OCI-M2 (cell line): ENCODE measurements around the gene EIF4E1B.
"Not testable (repeated sequence)": the region's sequence is repeated elsewhere in the genome, so short reads cannot be mapped to it uniquely, and the experiment has no call there.

ENCODE experiments used
- DNase-seq: peaks from one replicate; lab custom pipeline; 2025; ENCODE audit not compliant: unreplicated experiment; lab: John Stamatoyannopoulos, UW

EIF4E1B gene, protein sequence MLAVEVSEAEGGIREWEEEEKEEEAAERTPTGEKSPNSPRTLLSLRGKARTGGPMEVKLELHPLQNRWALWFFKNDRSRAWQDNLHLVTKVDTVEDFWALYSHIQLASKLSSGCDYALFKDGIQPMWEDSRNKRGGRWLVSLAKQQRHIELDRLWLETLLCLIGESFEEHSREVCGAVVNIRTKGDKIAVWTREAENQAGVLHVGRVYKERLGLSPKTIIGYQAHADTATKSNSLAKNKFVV

DNA sequence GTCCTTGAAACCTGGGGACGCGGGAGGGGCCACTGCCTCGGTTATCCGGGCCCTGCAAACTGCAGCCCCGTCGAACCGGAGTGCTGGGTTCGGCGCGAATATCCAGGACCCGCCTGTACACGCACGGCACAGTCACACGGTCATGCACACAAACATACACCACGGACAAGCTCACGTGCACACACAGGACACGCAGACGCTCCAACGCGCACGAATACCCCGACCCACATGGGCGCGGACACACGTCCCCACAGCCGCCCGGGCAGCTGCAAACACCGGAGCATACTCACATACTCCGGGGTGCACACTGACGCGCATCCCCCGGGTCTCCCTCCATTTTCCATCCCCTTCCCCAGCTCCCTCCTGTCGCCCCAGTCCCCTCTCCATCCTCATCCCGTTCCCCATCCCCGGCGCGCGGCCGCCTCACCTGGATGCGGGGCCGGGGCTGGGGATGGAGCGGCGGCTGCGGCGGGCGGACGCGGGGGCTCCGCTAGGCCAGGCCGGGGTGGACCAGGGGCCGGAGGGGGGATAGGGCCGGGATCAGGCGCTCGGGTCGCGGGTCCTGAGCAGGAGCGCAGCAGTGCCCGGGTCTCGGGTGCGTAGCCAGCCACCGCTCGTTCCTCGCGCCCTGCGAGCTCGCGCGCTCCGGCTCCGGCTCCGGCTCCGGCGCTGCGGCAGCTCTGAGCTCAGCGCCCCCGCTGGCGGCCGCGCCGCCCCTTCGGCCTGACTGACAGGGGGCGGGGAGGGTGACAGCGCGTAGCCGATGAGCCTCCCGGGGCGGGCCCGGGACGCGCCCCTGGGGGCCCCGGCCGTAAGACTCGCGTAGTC lies at the start of gene EIF4E1B, which contains the start of gene SNCB:
Gene EIF4E1B, plus strand, starts transcription at position 823 of the 828 bp plus-strand sequence. CDS start 12,113 bp downstream, outside the sequence.
Gene SNCB, minus strand, starts transcription at position 682 of the 828 bp plus-strand sequence. CDS start 880 bp downstream, outside the sequence.
- no peak for DNase-seq

DNA sequence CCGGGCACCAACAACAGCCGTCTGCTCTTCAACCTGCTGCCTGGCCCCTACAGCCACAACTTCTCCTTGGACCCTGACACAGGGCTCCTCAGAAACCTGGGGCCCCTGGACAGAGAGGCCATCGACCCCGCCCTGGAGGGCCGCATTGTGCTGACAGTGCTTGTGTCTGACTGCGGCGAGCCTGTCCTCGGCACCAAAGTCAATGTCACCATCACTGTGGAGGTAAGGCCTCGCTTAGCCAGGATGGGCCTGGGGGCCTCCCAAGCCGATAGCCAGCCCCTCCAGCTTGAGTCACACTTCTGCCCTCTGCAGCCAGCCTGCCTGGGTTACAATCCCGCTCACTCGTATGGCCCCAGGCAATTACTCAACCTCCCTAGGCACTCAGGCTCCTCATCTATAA lies 49.1 kb upstream of the EIF4E1B start:
- DNase-seq = no peak

DNA sequence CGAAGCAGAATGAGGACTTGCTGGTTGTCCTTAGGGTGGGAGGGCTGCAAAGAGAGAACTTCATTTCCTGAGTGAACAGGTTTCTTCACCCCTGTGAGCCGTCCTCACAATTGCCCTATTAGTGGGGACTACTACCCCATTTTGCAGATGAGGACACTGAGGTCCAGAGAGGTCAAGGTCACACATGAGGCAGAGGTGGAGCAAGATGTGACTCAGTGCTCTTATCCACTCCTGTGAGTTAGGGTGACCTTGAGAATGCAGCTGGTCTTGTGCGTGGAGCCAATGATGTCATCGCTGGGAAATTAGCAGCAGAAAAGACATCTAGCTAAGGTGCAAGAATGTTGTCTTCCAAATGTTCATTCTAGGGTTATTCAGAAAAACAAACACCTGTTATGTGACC lies 47.4 kb upstream of the EIF4E1B start:
- DNase-seq = no peak

DNA sequence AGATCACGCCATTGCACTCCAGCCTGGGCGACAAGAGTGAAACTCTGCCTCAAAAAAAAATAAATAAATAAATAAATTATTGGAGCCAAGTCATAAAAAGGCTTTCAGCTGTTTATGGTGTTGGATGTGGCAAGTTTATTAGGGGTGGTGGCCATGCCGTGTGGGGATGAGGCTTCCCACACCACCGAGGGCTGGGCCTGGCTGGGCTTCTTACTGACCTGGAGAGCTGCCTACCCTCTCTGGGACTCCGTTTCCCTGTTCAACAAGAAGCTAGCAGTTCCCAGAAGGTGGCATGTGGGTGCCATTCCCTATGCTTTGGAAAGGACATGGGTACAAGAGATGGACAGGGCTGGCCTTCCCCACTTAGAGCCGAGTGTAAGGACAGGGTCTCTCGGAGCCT lies 43.1 kb upstream of the EIF4E1B start:
- DNase-seq = no peak

DNA sequence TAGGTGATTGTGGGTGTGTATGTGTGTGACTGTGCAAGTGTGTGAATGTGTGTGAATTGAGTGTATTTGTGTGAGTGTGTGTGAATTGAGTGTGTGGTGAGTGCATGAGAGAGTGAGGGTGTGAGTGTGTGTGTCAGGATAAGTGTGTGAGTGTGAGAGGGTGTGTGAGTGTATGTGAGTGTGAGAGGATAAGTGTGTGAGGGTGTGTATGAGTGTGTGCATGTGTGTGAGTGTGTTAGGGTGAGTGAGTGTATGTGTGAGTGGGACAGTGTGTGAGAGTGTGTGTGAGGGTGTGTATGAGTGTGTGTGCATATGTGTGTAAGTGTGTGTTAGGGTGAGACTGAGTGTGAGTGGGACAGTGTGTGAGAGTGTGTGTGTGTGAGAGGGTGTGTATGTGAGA lies 42.2 kb upstream of the EIF4E1B start:
- no peak for DNase-seq

DNA sequence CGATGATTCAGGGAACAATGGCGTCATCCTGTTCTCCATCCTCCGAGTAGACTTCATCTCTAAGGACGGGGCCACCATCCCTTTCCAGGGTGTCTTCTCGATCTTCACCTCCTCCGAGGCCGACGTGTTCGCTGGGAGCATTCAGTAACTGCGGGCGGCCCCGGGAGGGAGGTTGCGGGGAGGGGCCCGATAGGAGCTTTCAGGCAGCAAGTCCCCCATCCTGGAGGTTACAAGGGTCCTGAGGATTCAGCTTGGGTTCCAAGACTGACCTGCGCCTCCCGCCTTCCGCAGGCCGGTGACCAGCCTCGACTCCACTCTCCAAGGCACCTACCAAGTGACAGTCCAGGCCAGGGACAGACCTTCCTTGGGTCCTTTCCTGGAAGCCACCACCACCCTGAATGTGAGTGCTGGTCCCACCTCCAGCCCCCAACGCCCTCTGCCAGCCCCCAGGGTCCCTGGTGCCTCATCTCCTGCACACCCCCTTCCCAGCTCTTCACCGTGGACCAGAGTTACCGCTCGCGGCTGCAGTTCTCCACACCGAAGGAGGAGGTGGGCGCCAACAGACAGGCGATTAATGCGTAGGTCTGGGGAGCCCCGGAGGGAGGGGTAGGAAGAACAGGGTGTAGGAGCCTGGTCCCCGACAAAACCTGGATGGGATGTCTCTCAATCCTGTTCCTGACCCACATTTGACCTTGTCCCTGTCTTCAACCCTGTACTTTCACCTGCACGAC lies 41.3 kb upstream of the EIF4E1B start:
- no peak for DNase-seq

DNA sequence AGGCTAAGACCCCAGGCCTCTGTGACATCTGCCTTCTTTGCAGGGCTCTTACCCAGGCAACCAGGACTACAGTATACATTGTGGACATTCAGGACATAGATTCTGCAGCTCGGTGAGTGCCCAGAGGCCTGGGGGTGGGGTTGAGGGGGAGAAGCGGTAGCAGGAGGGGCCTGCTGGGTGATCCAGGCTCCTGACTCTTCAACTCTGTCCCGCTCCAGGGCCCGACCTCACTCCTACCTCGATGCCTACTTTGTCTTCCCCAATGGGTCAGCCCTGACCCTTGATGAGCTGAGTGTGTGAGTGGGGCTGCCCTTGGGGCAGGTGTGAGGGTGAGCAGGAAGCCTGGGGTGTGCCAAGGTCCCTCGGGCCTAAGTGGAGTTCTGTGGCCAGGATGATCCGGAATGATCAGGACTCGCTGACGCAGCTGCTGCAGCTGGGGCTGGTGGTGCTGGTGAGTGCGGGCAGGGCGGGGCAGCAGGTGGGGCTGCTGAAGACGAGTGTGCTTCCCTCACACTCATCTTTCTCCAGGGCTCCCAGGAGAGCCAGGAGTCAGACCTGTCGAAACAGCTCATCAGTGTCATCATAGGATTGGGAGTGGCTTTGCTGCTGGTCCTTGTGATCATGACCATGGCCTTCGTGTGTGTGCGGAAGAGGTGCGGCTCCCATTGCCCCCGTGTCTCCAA lies 40.3 kb upstream of the EIF4E1B start:
- no peak for DNase-seq

DNA sequence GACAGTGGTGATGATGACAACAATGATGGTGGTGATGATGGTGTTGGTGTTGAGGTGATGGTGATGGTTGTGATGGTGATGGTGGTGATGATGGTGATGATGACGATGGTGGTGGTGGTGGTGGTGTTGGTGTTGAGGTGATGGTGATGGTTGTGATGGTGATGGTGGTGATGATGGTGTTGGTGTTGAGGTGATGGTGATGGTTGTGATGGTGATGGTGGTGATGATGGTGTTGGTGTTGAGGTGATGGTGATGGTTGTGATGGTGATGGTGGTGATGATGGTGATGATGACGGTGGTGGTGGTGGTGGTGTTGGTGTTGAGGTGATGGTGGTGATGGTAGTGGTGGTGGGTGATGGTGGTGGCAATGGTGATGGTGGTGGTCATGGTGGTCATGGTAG lies 38.8 kb upstream of the EIF4E1B start:
- DNase-seq = not testable (repeated sequence)

DNA sequence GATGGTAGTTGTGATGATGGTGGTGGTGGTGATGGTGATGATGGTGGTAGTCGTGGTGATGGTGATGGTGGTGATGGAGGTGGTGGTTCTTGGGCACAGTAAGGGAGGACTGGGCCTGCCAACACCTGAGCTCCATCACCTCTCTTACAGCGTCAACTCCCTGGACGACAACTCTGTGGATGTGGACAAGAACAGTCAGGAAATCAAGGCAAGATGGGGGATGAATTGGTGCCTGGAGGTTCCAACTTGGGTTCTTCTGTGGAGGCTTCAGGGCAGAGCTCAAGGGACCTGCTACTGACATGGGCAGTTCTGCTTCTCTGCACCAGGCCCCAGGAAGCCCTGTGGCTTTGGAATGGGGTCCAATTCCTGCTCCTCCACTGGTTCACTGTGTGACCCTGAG lies 37.9 kb upstream of the EIF4E1B start:
- no peak for DNase-seq

DNA sequence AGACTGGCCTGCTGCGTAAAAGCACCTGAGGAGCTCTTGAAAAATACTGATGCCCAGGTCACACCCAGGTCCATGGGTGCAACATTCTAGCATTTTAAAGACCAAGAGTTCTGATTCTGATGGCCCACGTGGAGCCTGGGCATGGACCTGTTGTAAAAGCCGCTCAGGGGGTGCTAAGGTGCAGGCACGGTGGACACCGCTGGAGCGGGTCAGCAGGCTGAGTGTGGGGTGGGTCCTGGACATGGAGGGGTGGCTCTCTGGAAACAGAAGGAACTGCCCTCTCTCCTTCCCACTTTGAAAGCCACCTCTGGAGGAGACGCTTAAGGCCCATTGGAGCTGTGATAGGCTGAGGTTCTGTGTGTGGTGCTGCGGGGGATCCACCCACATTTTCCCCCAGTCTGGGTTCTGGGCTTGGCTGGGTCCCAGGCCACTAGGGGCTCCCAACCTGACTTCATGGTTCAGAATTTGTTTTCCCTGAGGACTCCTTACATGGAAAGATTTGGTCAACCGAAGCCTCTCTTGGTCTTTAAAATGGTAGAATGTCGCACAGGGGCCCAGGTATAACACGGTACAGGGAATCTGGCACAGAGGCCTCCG lies 37.1 kb upstream of the EIF4E1B start:
- DNase-seq = no peak

DNA sequence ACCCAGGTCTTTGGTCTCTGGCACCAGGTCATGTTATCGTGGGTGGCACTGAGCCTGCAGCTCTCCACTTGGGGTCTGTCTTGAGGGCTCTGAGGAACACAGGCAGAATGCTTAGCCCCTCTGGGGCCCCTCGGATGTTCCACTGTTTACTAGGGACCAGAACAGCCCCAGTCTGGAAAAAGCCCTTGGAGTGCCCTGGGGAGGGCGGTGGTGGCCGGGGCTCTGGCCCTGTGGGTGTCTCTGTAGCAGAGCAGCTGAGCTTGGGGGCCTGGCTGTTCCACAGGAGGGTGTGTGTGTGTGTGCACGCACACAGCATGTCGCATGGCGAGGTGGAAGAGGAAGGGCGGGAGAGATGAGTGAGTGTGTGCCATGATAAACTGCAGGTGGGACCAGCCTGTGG lies 35.9 kb upstream of the EIF4E1B start:
- DNase-seq = no peak

DNA sequence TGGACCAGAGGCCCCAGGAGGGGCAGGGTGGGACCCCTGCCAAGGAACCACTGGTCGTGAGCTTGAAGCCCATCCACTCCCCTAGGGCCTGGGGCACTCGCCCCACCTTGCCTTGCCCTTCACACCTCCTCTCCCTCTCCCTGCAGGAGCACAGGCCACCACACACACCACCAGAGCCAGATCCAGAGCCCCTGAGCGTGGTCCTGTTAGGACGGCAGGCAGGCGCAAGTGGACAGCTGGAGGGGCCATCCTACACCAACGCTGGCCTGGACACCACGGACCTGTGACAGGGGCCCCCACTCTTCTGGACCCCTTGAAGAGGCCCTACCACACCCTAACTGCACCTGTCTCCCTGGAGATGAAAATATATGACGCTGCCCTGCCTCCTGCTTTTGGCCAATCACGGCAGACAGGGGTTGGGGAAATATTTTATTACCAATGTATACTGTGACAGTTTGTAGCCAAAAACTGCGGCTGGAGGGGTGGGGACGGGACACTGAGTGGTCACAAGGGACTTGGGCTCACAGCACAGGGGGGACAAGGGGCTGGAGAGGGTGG lies 35.0 kb upstream of the EIF4E1B start:
- no peak for DNase-seq

DNA sequence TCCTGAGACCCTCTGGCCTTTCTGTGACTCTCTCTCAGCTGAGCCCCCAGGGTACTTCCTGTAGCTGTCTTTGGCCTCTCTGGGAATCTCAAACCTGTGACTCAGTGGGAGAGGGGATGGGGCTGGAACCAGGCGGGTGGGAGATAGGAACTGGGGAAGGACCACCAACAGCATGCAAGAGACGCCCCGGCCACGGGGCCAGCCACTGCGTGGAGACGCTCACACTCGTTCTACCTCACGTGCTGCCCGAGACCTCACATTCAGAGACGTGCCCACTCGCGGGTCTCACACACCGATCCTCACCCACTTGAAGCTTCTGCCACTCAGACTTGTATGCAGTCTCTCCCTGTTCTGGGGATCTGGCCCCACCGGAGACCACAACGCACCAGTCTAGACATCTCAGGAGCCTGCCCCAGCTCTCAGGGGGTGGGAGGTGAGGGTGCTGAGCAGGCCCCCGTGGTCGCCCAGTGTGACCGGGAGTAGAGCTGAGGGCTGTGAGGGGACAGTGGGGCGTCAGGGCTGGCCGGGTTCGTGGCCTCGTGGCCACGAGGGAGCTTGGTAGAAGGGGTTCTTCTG lies 34.3 kb upstream of the EIF4E1B start:
- no peak for DNase-seq

DNA sequence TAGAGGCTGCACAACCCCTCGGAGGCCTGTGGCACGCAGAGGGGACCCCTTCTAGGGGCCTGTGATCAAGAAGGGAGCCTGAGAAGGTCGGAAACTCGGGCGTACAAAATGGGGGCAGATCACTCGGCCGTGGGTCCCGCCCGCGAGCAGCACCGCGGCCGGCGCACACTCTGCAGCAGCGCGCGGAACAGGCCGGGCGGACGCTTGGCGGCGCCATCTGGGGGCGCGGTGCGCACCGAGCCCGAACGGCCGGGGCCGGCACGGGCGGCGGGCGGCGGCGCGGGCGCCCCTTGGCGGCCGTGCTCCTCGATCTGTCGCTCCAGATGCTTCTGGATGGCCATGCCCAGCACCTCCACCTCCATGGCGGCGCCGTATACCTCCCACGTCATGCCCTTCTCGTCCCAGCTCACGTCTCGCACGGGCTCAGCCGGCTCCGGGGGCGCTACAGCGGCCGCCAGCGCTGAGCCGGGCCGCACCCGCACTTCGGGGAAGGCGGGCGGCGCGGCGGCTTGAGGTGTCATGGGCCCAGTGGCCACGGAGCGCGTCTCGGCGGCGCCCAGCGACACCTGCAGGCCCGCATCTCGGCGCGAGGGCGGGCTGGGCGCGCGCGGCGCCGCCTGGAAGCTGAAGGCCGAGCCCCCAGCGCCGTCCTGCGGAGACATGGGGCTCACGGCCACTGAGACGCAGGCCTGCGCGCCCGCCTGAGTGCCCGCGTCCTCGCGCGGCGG lies 33.6 kb upstream of the EIF4E1B start:
- no peak for DNase-seq

DNA sequence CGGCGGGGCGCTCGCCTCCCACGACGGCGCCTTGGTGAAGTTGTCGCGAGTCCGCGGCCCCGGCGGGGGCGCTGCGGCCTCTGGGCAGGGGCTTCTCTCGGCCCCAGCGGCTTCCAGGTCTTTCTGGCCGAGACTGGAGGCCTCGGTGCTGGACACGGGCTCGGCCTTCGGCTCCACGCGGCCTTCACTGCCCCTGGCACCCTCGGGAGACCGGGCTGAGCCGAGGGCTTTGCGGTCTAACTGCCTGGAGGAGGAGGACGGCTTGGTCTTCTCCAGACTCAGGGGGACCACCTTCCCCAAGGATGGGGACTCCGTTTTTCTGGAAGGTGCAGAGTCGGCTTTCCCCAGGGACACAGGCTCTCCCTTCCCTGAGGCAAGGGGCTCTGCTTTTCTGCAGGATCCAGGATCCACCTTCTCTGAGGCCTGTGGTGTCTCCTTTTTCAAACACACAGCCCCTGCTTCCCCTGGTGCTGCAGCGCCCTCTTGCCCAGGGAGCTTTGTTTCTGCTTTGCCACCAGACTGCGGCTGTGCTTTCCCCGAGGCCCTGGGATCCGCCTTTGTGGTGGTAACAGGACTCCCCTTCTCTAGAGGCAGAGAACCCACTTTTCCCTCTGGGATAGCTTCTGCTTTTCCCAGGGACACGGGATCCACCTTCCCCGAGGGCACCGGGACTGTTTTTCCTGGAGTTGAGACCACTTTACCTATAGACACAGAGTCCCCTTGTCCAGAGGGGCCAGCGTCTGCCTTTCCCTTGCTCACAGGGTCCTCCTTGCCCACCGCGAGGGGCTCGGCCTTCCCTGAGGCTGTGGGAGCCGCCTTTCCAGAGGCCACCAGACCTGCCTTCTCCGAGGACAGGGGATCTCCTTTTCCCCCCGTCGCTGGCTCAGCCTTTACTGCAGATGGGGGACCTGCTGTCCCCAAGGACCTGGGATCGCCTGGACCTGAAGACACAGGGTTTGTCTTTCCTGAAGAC lies 32.8 kb upstream of the EIF4E1B start:
- no peak for DNase-seq

DNA sequence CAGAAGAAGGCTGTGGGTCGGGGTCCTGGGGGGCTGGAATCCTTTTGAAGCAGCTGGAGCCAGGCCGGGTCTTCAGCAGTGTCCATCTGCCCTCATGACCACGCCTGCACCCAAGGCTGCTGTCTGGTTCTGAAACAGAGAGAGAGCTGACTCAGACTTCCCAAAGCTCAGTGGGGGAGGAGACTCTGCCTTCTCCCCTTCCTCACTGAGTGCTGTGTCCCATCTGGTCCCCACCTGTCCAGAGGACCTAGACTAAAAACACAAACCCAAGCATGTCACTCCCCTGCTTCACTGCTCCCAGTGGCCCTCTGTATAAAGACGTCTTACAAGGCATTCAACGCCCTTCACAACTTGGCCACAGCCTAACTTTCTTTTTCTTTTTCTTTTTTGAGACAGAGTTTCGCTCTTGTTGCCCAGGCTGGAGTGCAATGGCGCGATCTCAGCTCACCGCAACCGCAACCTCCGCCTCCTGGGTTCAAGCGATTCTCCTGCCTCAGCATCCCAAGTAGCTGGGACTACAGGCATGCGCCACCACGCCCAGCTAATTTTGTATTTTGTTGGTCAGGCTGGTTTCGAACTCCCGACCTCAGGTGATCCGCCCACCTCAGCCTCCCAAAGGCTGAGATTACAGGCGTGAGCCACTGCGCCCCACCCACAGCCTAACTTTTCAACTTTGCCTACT lies 30.6 kb upstream of the EIF4E1B start:
- DNase-seq = not testable (repeated sequence)

DNA sequence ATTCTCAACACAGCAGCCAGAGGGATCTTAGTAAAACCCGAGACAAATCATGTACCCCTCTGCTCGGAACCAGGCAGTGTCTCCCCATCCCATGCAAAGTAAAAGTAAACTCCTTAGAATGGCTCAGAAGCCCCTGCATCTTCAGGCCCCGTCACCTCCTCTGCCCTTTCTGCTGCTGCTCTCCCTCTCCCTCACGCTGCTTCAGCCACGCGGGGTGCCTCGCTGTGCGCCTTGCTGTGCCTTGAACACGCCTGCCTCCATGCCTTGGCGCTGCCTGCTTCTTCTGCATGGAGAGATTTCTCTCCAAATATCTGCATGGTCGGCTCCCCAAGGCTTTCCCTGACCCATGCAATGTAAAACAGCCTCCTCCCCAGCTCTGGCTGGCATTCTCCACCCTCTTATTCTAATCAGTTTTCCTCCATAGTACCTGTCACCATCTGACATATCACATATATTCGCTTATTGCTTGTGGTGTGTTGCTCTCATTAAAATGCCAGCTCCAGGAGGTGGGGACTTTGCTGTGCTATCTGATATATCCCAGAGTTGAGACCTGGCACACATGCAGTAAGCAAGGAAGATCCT lies 28.5 kb upstream of the EIF4E1B start:
- no peak for DNase-seq
